HG02798 (cell line): ENCODE data around the gene C14orf180.

Experiments used
- ATAC-seq: cut with Tn5 transposase; IDR thresholded peaks from one replicate; pipeline ENCODE4 v1.9.1; 2021; ENCODE audit warnings: mild to moderate bottlenecking; ENCODE audit not compliant: unreplicated experiment, poor library complexity

The C14orf180 gene

DNA sequence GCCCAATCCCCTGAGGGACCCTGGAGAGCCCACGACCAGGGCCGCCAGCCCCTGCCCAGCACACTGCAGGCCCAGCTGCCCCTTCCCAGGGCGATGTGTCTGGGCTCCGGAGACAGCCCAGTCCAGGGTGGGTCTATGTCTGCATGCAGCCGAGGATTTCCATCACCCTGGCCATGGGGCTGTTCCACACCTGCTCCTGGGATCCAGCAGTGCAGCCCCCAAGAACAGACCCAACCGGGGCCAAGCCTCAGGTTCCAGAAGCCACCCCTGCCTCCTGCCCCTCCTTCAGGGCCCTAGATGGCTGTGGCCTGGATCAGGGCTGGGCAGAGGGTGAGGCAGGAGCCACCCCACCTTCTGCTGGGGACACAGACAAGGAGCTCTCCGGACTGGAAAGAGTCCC lies 11.5 kb downstream of the C14orf180 start:
- ATAC-seq: no peak

DNA sequence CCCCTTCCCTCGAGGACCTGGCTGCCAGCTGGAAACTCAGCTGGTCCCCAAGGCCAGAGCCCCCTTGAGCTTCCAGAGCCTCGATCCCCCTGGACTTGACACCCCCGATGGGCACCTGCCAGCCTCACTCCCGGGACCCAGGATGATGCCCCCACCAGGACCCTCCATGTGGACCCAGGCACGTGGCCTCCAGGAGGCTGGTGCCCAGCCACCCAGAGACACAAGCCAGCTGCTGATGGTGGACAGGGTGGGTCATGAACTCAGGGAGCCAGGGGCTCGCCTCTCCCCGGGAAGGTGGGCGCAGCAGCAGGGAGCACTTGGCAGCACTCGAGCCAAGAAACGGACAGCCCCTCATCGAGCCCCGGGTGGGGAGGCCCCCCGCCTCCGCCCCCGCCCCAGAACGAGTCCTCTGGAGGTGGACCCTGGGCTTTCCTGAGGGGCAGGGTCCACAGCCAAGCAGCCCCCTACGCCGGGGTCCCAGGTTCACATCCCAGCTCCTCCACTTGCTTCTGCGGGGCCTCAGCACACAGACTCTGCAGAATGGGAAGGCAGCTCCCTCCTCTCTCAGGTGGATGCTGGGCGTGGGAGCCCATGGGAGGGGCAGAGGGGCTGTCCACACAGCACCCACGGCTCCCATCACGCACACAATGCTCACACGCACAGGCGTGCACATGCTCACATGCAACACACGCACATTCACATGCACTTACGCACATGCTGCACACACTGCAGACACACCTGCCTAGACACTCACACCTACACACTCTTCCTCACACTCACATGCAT lies 12.1 kb downstream of the C14orf180 start:
- no peak for ATAC-seq

DNA sequence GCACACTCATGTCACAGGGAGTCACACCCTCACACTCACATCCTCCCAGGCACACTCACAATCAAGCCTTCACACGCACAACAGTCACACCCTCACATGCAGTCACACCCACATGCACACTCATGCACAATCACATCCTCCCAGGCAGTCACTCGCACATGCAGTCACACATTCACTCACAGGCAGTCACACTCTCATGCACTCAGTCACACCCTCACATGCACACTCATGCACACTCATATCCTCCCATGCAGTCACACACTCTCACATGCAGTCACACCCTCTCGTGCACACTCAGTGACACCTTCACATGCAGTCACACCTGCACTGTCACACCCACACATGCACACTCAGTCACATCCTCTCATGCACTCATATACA lies 12.7 kb downstream of the C14orf180 start:
- ATAC-seq: no peak

DNA sequence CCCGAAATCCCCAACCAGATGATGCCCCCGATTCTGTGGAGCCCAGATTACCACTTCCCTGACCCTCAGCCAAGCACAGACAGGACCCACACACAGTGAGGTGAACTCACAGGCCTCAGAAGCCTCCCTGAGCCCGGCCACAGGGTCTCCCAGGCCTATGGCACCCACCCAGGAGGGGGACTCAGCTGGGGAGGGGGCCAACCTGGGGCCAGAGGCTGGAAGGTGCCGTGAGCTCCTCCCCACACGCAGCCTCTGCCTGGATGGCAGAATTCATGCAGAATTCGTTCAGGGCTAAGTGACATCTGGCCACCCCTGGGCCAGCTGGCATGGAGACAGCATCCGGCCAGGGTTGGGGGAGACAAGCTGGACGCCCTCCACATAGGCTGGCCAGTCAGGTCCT lies 13.2 kb downstream of the C14orf180 start:
- no peak for ATAC-seq

DNA sequence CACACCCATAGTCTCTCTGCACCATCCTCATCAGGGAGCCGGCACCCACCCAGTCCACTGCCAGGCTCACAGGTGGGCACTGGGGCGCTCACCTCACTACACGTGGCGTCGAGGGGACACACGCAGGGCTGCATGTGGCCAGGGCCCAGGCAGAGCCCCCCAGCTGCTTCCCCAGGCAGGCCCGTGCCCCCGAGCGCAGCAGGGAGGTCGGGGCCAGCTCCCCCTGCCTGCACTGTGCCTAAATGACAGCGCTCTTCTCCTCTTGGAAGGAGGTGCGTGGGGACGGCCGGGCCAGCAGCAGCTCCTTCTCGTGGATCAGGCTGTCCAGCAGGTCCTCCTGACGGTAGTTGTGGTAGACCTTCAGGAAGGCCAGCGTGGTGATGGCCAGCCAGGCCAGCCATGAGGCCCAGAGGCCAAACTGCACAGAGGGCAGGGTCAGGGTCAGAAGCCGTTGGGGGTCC lies 13.7 kb downstream of the C14orf180 start:
- no peak for ATAC-seq

DNA sequence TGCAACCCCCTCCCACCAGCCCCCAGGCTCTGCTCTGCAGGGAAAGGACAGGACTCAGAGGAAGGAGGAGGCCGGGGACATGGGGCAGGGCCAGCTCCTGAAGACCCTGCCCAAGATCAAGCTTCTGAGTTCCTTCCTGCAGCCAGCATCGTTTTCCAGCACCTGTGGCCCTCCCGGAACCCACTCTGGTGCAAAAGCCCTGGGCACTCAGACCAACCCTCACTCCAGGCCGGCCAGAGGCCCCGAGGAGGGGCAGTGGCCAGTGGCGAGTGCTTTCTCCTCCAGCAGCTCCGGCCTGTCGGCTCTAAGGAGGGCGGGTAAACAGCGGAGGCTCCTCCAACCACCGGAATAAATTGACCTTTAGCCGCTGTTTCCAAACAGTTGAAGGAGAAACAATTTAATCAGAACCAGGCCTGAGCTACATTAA lies 14.2 kb downstream of the C14orf180 start:
- ATAC-seq: no peak

DNA sequence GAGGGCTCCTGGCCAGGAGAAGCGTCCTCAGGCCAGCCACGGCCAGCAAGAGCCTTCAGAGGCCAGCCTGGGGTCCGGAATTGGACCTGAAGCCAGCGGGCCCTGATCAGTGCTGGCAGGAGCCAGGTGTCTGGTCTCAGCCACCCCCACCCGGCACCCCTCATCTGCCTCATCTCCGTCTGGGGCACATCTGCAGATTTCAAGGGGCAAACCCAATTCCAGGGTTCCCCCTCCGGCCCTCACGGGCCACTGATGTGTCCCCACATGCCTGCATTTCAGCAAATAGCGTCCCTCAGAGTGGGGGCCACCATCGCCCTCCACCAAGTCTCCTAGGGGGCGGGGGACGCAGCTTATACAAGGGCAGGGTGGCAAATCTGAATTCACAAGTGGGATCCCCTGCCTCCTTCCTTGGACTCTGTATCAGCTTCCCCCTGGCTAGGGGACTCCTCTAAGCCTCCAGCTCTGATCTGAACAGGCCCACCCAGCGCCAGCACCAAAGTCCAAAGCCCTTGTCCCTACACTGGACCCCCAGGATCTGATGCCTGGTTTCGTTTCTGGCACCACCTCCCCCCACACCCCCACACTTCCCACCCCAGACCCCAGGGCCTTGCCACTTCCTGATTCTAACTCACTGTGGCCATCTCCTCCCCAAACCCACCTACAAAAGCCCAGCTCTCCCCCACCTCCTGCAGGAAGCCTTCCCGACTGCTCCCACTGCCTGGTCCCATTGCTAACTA lies 14.9 kb downstream of the C14orf180 start:
- ATAC-seq: no peak

DNA sequence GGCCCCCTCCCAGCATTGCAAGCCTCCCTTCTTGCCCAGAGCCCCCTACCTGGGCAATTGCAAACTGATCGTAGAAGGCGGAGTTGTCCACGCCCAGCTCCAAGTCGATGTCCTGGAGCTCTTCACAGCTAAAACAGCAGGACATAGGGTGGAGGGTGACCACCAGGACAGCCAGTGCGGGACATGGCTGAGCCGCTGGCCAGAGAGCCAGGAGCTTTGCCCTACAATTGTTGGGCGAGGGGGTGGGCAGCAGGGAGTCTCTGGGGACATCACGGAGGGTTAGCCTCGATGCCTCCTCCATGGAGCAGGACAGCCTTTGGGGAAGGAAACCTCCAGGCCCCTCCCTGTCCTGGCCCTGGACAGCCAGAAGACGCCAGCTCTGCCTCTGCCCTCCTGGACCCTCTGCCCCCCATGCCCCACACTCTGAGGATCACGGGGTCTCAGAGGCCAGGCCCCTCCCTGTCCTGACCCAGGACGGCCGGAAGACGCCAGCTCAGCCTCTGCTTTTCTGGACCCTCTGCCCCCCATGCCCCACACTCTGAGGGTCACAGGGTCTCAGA lies 15.6 kb downstream of the C14orf180 start:
- ATAC-seq: no peak

DNA sequence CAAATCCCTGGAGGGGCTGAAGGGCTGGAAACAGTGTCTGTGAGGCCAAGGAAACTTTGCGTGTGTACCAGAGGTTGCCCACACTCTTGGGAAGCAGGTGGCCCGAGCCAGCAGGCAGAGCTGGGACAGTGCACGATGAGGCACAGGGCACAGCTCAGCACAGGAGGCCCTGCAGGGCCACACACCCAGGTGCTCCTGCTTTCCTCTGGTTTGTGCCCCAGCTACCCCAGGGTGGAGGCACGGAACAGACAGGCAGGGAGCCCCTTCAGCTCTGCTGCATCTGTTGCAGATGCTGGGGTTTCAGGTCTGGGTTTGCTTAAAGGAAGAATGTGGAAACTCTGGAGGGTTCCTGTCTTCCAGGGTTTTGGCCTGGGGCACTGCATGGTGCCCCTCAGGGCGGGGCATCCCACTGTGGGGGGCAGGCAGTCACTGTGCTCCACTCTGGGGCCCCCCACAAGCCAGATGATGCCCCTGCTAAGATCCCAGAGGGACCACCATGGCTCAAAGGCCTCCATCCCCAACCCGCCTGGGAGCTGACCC lies 16.4 kb downstream of the C14orf180 start:
- ATAC-seq: no peak

DNA sequence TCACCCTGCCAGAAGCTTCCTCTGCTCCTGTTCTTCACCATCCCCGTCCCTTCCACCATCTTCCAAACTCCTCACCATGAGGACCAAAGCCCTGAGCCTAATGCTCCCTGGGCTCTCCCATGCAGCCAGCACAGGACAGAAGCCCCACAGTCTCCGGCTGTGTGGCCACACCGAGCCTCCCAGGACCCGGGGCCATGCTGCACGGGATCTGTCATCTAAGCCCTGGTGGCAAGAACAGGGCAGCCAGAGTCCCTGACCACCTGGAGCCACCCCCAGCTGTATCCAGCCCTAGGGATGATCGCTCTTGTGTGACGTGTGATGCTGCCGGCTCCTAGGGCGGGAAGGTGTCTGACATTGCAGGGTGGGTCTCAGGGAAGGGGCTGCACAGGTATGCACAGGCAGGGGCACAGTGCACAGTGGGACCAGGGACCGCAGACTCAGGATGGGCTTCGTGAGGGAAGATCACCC lies 16.9 kb downstream of the C14orf180 start:
- no peak for ATAC-seq

DNA sequence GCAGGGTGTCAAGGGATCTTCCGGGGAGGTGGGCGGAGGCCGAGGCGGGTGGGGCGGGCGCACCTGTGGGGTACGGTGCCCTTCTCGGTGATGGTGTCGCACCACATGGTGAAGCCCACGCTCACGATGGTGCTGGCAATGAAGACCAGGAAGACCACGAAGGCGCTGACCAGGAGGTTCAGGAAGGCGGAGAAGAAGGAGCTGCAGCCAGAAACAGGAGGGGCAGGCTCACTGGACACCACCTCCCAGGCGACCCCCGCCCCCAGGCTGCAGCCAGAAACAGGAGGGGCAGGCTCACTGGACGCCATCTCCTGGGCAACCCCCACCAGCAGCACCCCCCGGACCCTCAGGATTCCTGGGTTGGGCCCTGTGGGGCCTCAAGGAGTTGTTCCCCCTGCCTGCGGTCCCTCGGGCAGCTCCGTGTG lies 17.4 kb downstream of the C14orf180 start:
- ATAC-seq: no peak

DNA sequence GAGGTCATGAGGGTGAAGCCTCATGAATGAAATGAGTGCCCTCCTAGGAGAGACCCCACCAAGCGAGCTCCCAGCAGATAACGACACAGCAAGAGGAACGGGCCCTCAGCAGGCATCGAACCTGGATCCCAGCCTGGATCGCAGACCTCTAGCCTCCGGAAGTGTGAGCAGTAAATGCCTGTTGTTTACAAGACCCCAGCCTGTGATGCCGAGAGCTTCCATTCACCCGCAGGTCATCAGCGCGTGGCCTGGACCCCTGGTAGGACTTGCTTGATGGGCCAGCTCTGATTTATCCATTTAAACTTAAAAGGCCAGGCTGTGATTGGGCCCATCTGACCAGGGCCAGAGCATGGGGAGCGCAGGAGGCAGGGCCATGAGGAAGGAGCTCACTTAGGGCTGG lies 18.0 kb downstream of the C14orf180 start:
- ATAC-seq: no peak

DNA sequence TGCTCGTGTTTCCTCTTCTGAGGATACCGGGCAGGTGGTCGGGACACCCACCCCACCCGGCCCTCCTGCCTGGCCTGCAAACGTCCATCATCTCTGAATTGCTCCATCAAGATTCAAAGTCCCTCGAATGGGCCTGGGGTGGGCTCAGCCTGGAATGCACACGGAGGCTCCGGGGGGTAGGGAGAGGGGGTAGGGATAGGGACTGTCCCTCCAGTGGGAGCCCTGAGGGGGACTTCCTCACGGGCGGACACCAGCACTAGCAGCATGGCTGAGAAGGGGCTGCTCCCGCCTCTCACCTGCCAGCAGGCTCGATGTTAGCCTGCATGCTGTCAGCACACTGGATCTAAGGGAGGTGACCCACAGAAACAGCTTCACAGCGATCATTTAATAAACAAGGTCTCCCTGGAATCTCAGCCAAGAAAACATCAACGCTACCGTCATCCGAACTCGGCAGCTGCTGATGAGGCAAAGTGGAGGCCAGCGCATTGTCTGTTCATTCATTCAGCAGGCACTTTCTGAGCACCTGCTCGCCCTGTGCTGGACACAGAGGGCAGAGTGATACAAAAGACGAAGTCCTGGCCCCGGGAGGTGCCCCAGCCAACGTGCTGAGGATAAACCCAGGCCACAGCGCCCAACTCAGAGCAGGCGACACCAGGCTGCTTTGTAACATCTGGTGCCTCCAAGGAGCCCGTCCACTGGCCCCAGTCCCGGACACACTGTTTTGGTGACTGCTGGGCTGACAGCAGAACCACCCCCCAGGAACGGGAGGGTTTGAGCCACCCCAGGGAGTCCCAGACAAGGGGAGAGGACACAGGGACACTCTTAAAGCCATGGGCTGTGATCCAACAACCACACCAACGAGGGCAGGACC lies 18.7 kb downstream of the C14orf180 start:
- no peak for ATAC-seq

DNA sequence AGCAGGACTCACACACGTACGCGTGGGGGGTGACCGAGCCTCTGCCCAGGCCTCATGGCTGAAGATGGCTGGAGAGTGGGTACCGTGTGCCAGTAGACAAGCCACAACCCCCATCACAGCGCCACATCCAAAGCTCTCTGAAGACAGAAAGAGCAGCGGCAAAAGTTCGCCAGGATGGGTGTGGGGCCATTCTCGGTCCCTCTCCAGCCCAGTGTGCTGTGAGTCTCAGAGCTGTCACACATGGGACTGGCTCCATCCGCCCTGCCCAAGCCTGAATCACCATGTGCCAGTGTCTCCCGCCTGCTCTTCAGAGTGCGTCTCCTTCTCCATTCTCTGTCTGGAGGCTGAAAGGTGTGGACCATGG lies 19.3 kb downstream of the C14orf180 start:
- no peak for ATAC-seq

DNA sequence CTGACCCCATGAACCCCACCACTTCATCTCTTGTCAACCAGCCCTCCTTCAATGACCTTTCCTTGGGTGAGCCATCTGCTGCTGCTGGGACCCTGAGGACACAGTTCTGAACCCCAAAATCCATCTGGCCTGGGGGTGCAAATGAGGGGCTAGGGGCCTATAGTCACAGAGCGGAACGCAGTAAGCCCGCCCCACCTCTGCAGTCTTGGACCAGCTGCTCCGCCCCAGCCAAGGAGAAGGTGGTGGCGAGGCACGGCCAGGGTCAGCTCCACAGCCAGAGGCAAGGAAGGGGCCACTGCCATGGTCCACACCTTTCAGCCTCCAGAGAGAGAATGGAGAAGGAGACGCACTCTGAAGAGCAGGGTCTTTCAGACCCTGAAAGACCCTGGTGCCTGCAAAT lies 19.9 kb downstream of the C14orf180 start:
- no peak for ATAC-seq

DNA sequence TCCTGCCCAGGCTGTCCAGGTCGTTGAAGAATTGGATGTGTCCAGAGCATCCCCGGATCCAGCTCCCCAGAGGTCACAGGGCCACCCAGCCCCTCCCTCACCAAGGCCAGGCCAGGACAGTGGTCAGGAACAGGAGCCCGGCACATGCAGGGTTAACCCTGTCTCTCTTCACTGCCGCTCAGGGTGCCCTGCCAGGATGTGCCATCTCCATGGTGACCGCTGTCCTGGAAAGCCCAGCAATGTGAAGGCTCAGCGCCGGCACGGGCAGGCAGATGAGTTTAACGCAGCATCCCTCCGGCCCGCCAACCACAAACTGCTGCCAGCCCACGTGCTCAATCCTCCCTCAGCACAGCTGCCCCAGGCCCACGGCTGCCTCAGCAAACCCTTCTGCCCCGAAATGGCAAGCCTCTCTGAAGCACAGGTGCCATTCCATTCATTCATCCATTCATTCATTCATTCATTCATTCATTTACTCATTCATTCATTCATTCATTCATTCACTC lies 20.6 kb downstream of the C14orf180 start:
- ATAC-seq: no peak

DNA sequence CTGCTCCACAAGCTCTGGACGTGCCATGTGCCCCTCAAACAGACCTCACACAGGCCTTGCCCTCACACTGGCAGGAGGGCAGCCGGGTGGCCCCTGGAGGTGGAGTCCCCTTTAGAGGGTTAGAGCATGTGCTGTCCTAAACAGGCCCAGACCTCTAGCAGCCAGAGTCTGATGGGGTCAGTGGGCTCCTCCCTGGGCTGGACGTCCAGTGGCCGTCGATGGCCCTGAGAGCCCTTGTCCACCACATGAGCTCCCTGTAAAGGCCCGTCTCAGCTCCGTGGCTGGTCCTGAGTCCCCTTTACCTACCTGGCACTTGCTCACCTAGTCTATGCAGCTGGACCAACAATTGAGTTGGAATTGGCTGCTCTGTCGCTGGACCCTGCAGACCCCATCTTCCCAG lies 21.2 kb downstream of the C14orf180 start:
- no peak for ATAC-seq

DNA sequence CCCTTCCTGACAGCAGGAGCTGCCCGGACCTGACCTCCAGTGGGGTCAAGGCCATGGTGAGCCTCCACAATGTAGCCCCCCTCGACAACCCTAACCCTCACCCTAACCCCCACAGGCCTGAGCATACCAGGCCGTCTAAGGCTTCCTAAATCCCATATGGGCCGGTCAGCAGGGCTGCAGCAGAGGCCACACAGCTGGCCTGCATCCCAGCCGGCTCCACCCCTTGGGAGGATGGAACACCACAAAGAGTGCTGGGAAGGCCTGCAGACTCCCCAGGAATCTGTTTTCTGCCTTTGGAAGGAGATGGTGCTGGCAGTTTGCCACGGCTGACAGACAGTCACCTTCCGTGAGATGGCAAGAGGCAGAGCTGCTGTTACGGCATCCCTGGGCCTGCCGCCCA lies 22.2 kb downstream of the C14orf180 start:
- no peak for ATAC-seq

DNA sequence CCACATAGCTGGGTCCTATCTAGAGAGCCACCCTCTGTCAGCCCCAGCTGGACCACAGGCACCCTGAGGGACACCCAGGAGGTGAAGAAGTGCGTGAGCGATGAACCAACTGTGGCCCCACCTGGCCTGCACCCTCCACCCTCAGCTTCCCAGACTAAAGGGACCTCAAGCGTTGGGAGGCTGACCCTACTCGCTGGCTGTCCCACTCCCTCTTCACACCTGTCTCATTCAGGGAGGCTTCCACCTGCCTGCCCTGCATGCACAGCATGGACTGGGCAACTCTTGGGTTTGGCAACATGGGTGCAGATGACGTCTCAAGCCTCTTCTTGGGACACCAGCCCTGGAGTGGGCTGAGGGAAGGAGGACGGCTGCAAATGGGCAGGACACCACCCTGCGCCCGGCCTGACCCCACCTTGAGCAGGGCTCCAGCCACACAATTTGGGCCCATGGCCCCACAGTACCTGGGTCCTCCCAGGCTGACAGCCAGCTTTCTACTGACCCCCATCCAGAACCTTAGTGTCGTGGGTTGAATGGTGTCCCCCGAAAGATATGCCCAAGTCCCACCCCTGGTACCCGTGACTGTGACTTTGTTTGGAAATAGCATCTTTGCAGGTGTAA lies 22.9 kb downstream of the C14orf180 start:
- no peak for ATAC-seq

DNA sequence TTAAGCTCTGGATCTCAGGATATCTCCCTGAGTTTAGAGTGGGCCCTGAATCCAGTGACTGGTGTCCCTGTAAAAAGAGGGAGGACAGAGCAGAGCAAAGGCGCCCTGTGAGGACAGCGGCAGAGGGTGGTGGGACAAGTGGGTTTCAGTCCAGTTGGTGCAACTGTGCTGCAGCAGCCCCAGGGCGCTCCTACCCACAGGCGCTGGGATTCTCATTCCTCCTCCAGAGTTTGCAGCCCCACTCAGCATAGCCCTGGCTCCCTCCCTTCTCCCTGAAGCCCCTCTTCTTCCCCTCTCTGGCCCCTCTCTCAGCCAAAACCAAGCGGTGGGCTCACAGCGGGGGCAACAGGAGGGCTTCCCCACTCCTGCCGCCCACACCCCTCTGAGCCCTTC lies 23.4 kb downstream of the C14orf180 start:
- no peak for ATAC-seq
